Activated T-helper 2 cell treated with anti-CD3 and anti-CD28 coated beads, Interferon-gamma antibody, Interleukin-2, Interleukin-4, amounts not matched to agents 10 μg/mL and 5 μg/mL and 100 μg/mL, durations not matched to agents 14 hours and 24 hours and 36 hours (primary cell): ENCODE measurements around the gene ZNF18. TPM values are rescaled to one million over a fixed set of nuclear protein-coding genes. Genes with fewer than 3 reads are reported as not detected.
A peak's percentile ranks its signal among the peaks of the same experiment; 100 is the strongest.

Experiments
- DNase-seq: peaks from one replicate; pipeline ENCODE4 v3.0.0; 2021; ENCODE audit warnings: low spot score
- H3K27ac Mint-ChIP-seq: one replicate; pipeline ENCODE4 v1.8.0; 2021; ENCODE audit warnings: mixed read lengths
- H3K27me3 Mint-ChIP-seq: one replicate; pipeline ENCODE4 v1.8.0; 2021; ENCODE audit warnings: low read depth, mixed read lengths
- H3K36me3 Mint-ChIP-seq: one replicate; pipeline ENCODE4 v1.8.0; 2021; ENCODE audit warnings: low read depth, mixed read lengths
- H3K4me1 Mint-ChIP-seq: one replicate; pipeline ENCODE4 v1.8.0; 2021; ENCODE audit warnings: low read depth, mixed read lengths
- H3K4me3 Mint-ChIP-seq: one replicate; pipeline ENCODE4 v1.8.0; 2021; ENCODE audit warnings: low read depth, mild to moderate bottlenecking, moderate library complexity, mixed read lengths
- H3K9me3 Mint-ChIP-seq: one replicate; pipeline ENCODE4 v1.8.0; 2021; ENCODE audit warnings: mixed read lengths
- intact Hi-C: fragments of 100-400 bp; cut with micrococcal nuclease; formaldehyde crosslinking; loops from one replicate; pipeline ENCODE4 v1.15.1; 2023
- total RNA-seq: library from RNA; stranded (reverse); gene quantifications from 2 replicates; pipeline ENCODE4 v1.2.3, GENCODE V29; 2022

ZNF18 gene
- total RNA-seq, 1 donor from 2014 or later, result 6.8 TPM

DNA sequence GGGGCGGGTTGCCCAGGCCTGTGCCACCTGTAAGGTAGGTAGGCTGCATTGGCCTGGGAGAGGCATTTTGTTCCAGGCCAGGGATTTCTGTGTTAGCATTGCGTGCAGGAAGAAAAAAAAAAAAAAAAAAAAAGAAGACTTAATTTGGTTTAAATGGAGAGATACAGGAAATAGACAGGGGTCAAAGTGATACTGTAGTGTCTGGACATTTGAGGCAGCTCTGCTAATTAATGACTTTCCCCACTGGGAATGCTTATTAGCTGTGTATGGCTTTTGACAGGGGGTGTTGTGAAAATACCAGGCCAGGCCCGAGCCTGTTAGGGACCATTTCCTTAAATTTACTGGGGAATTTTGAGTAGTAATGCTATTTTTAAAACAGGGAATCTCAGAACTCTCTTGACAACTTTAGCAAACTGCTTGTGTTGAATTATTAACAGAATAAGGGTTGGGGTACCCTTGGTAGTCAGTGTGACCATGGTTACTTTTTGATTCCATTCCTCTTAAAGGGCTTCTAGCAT lies 24.4 kb upstream of the ZNF18 start:
- intact Hi-C loops, result no loop called here
- peak overlapping the region; percentile 61 for H3K4me3 Mint-ChIP-seq
- no peaks in the 10 kb centered on the region for H3K9me3 Mint-ChIP-seq
- H3K36me3 Mint-ChIP-seq, result peaks cover 3% of the 10 kb centered on the region
- DNase-seq, result no peak
- peaks cover 14% of the 10 kb centered on the region for H3K27me3 Mint-ChIP-seq
- peak overlapping the region; percentile 22 for H3K27ac Mint-ChIP-seq
- H3K4me1 Mint-ChIP-seq, result peaks cover 39% of the 10 kb centered on the region

DNA sequence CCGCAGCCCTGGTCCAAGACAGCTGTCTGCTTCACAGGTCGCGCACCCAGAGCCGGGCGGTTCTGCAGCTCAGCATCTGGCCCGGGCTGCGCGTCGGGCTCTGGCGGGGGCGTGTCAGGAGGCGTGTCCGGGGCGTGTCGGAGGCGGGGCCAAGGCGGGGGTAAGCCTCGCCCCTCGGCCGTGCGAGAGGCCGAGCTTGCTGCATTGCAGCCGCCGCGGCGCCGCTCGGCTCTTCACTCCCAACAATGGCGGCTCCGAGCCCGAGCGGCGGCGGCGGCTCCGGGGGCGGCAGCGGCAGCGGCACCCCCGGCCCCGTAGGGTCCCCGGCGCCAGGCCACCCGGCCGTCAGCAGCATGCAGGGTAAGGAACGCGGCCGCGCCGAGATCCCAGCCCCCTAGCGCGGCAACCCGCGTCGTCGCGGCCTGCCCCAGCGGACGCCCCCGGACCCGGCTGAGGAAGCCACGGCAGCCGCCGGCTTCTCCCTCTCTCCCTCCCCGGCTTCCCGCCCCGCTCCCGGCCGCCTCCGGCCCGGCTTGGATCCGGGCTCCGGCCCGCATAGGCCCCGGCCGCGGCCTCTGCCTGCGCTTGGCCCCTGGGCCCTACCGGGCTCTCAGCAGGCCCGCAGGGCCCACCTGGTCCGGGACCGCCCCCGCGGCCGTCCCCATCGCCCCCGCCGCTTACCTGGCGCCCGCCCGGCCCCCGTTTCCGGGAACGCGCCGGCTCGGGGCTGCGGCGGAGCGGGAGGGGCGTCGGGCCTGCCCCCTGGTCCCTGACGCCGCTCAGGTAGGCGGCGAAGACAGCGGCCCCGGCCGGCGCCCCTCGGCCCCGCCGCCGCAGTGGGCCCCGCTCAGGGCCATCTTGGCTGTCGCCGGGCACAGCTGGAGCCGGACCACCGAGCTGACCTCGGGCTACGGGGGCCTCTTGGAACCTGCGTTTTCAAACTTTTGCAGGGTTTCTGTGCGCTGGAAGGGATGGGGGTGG lies 23.7 kb upstream of the ZNF18 start, which contains the start of gene MAP2K4:
TSS of gene MAP2K4 (plus strand) at position 236 of the 981 bp plus-strand sequence. CDS start at position 246, 10 bp downstream.
- Mint-ChIP-seq H3K36me3 (peaks cover 3% of the 10 kb centered on the region), H3K4me3 (peak within 1 kb of the TSS; percentile 72), H3K27me3 (peaks cover 14% of the 10 kb centered on the region), H3K4me1 (peaks cover 36% of the 10 kb centered on the region), H3K9me3 (no peaks in the 10 kb centered on the region), H3K27ac (peak within 1 kb of the TSS; percentile 38)
- intact Hi-C loops, result loop anchor here (1.0 kb wide), 1 partner anchor 24 kb away; the partner anchor contains the start of gene ZNF18
- DNase-seq, result peak; percentile 91

DNA sequence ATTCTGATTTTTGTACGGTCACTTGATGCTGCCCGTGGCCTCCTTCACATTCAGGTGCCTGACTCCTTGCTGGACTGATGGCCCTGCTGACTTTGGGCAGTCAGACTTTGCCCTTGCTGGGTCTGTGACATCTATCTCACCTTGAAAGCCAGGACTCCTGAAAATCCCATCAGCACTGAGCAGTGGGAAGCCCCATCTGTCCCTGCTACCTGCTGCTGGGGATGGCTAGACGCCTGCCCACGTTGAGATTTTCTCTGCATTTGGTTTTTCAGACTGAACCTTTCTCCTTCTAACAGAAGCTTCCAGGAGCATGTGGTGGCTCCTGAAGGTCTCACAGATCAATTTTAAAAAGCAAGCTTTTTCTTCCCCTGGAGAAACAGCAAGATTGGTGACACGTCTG lies 10.2 kb upstream of the ZNF18 start:
- Mint-ChIP-seq H3K9me3 (no peaks in the 10 kb centered on the region), H3K27me3 (peaks cover 11% of the 10 kb centered on the region), H3K36me3 (no peaks in the 10 kb centered on the region), H3K4me1 (no peaks in the 10 kb centered on the region), H3K4me3 (no peak overlapping the region), H3K27ac (no peak overlapping the region)
- no peak for DNase-seq
- intact Hi-C loops, result no loop called here

DNA sequence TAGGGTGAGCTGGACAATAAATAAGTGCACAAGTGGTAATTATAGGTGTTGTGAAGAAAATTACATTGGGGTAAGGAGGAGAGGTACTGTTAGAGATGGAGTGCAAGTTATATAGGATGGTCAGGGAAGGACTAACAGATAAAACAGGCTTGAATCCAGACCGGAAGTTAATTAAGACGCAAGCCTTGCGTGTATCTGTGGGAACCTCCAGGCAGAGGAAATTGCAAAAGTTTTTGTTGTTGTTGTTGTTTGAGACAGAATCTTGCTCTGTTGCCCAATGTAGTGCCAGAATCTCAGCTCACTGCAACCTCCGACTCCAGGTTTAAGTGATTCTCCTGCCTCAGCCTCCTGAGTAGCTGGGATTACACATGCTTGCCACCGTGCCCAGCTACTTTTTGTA lies 2.4 kb upstream of the ZNF18 start:
- no peaks in the 10 kb centered on the region for H3K27me3 Mint-ChIP-seq
- H3K36me3 Mint-ChIP-seq, result no peaks in the 10 kb centered on the region
- intact Hi-C loops, result loop anchor here (5.0 kb wide), 1 partner anchor 287 kb away; no protein-coding TSS in a partner anchor
- H3K4me3 Mint-ChIP-seq, result no peak overlapping the region
- DNase-seq, result no peak
- H3K4me1 Mint-ChIP-seq, result peaks cover 10% of the 10 kb centered on the region
- H3K27ac Mint-ChIP-seq, result no peak overlapping the region
- no peaks in the 10 kb centered on the region for H3K9me3 Mint-ChIP-seq

DNA sequence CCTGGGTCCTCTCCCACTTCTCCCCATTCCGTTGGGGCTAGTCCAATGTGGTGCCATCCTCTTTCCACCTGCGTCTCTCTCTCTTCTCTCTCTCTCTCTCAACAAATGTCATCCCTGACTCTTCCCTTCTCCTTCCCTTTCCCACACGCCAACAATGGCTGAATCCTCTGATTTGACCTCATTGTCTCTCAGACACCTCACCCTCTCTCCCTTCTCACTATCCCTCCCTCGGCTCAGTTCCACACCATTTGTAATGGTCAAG lies 628 bp upstream of the ZNF18 start:
- Mint-ChIP-seq H3K27me3 (no peaks in the 10 kb centered on the region), H3K4me3 (peak overlapping the region; percentile 94), H3K36me3 (peaks cover 4% of the 10 kb centered on the region), H3K4me1 (peaks cover 10% of the 10 kb centered on the region), H3K9me3 (no peaks in the 10 kb centered on the region), H3K27ac (peak overlapping the region; percentile 89)
- DNase-seq, result no peak
- intact Hi-C loops, result loop anchor here (1.0 to 5.0 kb wide), 3 partner anchors 22 to 1020 kb away; partner anchors contain the start of genes ELAC2 and MAP2K4

DNA sequence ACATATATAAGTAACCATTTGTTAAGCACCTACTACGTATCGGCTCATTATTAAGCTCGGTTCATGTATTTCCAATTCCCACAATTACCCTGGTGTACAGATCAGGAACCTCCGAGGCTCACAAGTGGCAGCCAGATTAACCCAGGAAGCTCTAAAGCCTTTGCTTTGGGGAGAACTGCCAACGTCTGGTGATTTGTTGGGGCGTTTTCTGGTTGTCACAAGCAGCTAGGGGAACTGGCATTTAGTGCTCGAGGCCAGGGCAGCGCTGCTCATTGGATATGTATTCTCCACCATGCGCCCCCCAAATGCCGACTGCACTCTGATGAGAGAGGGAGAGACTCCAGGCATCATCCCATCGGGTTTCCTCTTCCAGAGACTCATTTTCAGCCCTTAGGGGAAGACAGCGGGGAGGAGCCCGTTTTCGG lies 541 bp downstream of the ZNF18 start:
- intact Hi-C loops, result loop anchor here (1.0 to 5.0 kb wide), 3 partner anchors 24 to 1022 kb away; partner anchors contain the start of genes ELAC2 and MAP2K4
- H3K4me3 Mint-ChIP-seq, result peak overlapping the region; percentile 88
- H3K27me3 Mint-ChIP-seq, result no peaks in the 10 kb centered on the region
- no peaks in the 10 kb centered on the region for H3K9me3 Mint-ChIP-seq
- no peak for DNase-seq
- peaks cover 13% of the 10 kb centered on the region for H3K36me3 Mint-ChIP-seq
- H3K4me1 Mint-ChIP-seq, result peaks cover 10% of the 10 kb centered on the region
- H3K27ac Mint-ChIP-seq, result peak overlapping the region; percentile 88

DNA sequence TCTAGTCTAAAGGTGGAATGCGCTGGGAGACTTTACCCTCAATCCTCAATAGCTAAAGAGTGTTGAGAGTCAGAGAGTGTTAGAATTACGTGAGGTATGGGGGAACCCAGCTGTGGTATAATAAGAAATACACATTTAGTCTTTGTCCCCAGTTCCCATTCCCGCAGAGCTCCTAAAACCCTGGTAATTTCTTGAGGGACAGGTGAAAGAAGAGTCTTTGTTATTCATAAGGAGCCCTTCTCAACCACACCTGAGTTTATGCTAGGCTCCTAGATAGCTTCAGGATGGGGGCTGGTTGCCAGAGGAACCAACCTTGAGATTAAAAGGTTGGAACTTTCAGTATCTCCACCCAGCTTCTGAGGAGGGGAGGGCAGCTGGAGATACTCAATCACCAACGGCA lies 5.8 kb downstream of the ZNF18 start:
- Mint-ChIP-seq H3K36me3 (peaks cover 36% of the 10 kb centered on the region), H3K27me3 (no peaks in the 10 kb centered on the region), H3K9me3 (no peaks in the 10 kb centered on the region), H3K27ac (no peak overlapping the region), H3K4me3 (no peak overlapping the region), H3K4me1 (peaks cover 9% of the 10 kb centered on the region)
- no peak for DNase-seq
- intact Hi-C loops, result no loop called here

DNA sequence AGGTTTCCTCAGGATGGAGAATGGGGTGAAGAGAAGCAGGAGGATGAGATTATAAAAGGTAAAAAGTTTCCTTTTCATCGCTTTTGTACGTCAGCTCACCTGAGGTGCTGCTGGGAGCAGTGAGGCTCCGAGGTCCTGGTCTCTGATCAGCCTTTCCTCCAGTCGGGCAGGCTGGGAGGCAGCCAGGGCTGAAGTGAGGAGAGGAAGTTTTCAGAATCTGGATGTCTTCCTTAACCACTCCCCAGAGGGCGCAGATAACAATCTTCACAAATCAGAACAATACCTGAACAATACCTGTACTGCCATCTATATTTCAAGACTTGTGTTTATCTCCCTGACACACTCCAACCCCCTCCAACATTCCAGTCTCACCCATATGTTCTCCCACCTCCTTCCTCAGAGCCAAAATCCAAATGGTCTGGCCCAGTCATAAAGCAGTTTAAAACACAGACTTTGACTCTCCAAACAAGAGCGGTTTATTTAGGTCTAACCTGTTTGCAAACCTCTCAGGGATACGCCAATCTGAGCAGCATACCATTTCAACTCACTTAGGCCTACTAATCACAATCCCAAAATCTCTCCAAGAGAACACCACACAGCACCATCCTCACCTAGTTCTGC lies 6.8 kb downstream of the ZNF18 start:
- Mint-ChIP-seq H3K9me3 (no peaks in the 10 kb centered on the region), H3K36me3 (peaks cover 36% of the 10 kb centered on the region), H3K4me1 (peaks cover 4% of the 10 kb centered on the region), H3K27me3 (no peaks in the 10 kb centered on the region), H3K4me3 (no peak overlapping the region), H3K27ac (no peak overlapping the region)
- intact Hi-C loops, result no loop called here
- no peak for DNase-seq

DNA sequence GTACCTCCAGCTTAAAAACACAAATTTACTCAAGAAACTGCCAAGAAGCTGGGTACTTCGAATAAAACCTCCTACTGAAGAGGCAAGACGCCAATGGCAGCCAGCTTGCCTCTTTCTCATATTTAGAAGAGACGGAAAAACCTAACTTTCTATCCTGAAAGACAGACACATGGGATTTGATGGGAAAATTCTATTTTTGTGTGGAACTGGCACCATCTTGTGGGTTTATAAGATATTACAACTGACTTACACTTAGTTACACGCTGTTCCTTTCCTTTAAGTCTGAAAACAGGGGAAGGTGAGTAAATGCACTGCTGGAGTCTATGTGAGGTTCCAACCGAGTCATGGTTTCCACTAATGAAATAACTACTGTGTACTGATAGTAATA lies 10.3 kb downstream of the ZNF18 start:
- no peak overlapping the region for H3K27ac Mint-ChIP-seq
- H3K9me3 Mint-ChIP-seq, result no peaks in the 10 kb centered on the region
- no peak overlapping the region for H3K4me3 Mint-ChIP-seq
- peaks cover 4% of the 10 kb centered on the region for H3K4me1 Mint-ChIP-seq
- H3K27me3 Mint-ChIP-seq, result no peaks in the 10 kb centered on the region
- peaks cover 44% of the 10 kb centered on the region for H3K36me3 Mint-ChIP-seq
- no peak for DNase-seq
- intact Hi-C loops, result loop anchor here (10.0 kb wide), 1 partner anchor 1342 kb away; no protein-coding TSS in a partner anchor

DNA sequence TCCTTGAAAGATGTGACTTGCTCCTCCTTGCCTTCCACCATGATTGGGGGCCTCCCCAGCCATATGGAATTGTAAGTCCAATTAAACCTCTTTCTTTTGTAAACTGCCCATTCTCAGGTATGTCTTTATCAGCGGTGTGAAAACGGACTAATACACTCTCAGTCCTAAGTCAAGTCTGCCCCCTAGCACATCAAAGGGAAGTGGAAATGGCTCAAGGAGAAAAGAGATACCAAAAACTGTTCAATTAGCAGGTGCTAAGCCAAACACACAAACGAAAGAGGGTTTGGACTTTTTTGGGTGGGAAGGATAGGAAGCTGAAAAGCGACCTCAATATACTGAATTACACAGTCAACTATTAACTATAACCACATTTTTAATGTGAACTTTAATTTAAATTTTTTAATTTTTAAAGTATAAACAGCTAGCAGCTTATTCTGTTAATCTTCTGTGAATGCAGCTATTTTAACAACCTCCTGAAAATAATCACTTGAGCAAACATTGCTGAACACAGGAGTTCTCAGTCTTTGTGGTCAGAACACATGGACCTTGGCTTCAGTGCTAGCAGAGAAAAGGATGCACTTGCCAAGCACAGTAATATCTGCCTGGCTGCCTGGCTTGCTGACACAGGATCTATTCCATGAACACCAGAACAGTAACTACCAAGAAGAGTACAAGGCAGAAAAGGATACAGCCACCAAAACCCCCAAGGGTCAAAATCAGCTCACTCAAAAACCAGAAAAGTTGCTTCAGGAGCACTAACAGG lies 10.9 kb downstream of the ZNF18 start:
- Mint-ChIP-seq H3K36me3 (peaks cover 48% of the 10 kb centered on the region), H3K27ac (no peak overlapping the region), H3K9me3 (no peaks in the 10 kb centered on the region), H3K4me3 (no peak overlapping the region), H3K4me1 (peaks cover 4% of the 10 kb centered on the region), H3K27me3 (no peaks in the 10 kb centered on the region)
- intact Hi-C loops, result loop anchor here (10.0 kb wide), 1 partner anchor 1342 kb away; no protein-coding TSS in a partner anchor
- no peak for DNase-seq

DNA sequence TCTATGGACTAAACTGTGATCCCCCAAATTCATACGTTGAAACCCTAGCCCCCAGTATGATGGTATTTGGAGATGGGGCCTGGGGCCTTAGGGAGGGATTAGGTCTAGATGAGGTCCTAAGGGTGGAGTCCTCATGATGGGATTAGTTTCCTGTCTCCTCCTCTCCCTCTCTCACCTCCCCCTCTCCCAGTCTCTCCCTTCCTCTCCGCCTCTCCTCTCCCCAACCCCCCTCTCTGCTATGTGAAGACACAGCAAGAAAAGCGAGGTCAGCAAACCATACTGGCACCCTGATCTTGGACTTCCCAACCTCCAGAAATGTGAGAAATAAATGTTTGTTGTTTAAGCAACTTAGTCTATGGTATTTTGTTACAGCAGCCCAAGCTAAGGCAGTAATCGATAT lies 15.4 kb downstream of the ZNF18 start:
- Mint-ChIP-seq H3K4me3 (no peak overlapping the region), H3K27ac (no peak overlapping the region), H3K9me3 (no peaks in the 10 kb centered on the region), H3K4me1 (no peaks in the 10 kb centered on the region), H3K27me3 (no peaks in the 10 kb centered on the region), H3K36me3 (peaks cover 57% of the 10 kb centered on the region)
- intact Hi-C loops, result loop anchor here (10.0 kb wide), 1 partner anchor 1337 kb away; no protein-coding TSS in a partner anchor
- no peak for DNase-seq

DNA sequence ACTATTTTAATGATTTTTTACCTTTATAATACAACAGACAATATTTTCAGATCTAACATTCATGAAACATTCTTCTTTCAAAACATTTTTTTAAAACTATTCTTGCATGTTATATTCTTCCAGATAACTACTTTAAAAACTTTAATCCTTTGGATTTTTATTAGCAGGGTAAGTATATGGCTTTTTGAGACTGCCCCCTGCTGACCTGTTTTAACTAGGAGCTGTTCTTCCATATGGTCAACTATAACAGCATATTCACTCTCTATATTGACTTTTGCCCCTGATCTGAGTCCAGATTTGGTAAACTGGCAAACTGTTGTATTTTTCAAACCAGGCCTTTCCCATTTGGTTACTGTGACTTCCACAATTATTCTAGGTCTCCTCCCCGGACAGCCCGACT lies 16.5 kb downstream of the ZNF18 start:
- DNase-seq, result no peak
- Mint-ChIP-seq H3K27ac (no peak overlapping the region), H3K36me3 (peaks cover 60% of the 10 kb centered on the region), H3K4me3 (no peak overlapping the region), H3K27me3 (no peaks in the 10 kb centered on the region), H3K4me1 (no peaks in the 10 kb centered on the region), H3K9me3 (no peaks in the 10 kb centered on the region)
- intact Hi-C loops, result loop anchor here (10.0 kb wide), 1 partner anchor 1336 kb away; no protein-coding TSS in a partner anchor
